NB4 (cell line): Measurements from ENCODE around the gene DHCR7.

Experiments
- DNase-seq: peaks from one replicate; pipeline ENCODE4 v3.0.0; 2010; ENCODE audit warnings: low read depth
- H3K4me3 ChIP-seq: one replicate; pipeline ENCODE4 v1.5.1; 2011; ENCODE audit warnings: mild to moderate bottlenecking, low read depth, low read length, moderate library complexity
- MYC ChIP-seq: IDR thresholded peaks from 2 replicates; pipeline ENCODE4 v1.6.1; 2011; ENCODE audit warnings: low read depth, low read length
- POLR2A ChIP-seq: IDR thresholded peaks from 2 replicates; pipeline ENCODE4 v1.6.1; 2011; ENCODE audit warnings: mild to moderate bottlenecking; ENCODE audit not compliant: insufficient read length; ENCODE audit errors: extremely low read depth
- TF ChIP-seq, protein P1 (sequence below): IDR thresholded peaks from 2 replicates; pipeline ENCODE4 v1.6.1; 2011; ENCODE audit warnings: low read depth, low read length
- TF ChIP-seq, protein P2 (sequence below): IDR thresholded peaks from one replicate; pipeline ENCODE4 v1.5.1; 2012; ENCODE audit warnings: low read depth, low read length

Gene DHCR7

DNA sequence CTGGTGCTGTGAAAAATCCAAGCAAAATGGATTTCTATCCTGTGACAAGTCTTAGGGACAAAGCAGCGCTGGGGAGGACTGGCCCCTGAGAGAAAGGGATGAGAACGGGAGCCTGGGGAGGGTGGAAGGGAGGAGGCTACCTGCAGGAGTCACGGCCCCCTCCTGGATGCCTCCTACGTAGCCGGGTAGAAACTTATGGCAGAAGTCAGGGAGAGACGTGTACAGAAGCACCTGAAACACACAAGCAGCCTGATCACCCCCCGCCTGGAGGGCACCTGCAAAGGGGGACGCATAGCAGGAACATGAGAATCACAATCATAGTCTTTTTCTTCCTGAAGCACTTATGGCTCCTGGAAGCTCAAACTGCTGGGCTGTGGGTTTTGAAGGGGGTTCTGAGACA is 6.1 kb downstream of the DHCR7 start:
- no peak overlapping the region for H3K4me3 ChIP-seq
- TF ChIP-seq POLR2A (no peak), MYC (no peak)
- TF ChIP-seq, protein P1, sequence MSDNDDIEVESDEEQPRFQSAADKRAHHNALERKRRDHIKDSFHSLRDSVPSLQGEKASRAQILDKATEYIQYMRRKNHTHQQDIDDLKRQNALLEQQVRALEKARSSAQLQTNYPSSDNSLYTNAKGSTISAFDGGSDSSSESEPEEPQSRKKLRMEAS = no peak
- TF ChIP-seq, protein P2, sequence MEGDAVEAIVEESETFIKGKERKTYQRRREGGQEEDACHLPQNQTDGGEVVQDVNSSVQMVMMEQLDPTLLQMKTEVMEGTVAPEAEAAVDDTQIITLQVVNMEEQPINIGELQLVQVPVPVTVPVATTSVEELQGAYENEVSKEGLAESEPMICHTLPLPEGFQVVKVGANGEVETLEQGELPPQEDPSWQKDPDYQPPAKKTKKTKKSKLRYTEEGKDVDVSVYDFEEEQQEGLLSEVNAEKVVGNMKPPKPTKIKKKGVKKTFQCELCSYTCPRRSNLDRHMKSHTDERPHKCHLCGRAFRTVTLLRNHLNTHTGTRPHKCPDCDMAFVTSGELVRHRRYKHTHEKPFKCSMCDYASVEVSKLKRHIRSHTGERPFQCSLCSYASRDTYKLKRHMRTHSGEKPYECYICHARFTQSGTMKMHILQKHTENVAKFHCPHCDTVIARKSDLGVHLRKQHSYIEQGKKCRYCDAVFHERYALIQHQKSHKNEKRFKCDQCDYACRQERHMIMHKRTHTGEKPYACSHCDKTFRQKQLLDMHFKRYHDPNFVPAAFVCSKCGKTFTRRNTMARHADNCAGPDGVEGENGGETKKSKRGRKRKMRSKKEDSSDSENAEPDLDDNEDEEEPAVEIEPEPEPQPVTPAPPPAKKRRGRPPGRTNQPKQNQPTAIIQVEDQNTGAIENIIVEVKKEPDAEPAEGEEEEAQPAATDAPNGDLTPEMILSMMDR = no peak
- DNase-seq = no peak

DNA sequence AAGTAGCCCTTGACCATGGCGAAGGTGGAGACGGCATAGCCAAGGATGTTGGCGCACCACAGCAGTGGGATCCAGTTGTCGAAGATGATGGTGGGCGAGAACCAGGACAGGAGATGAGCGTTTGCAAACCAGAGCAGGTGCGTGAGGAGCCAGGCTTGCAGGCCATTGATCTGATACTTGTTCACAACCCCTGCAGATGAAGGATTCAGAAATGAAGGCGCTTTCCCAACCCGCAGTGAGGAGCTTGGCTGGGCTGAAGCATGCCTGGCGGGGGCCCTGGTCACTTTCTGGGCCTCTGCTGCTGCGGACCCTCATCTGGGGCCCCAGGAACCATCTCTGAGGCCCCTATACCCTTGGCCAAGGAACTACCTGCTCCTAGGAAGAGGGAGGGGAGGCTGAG is 6.9 kb downstream of the DHCR7 start:
- no peak for TF ChIP-seq MYC
- TF ChIP-seq POLR2A = no peak
- TF ChIP-seq, protein P1 = no peak
- H3K4me3 ChIP-seq = no peak overlapping the region
- DNase-seq = no peak

DNA sequence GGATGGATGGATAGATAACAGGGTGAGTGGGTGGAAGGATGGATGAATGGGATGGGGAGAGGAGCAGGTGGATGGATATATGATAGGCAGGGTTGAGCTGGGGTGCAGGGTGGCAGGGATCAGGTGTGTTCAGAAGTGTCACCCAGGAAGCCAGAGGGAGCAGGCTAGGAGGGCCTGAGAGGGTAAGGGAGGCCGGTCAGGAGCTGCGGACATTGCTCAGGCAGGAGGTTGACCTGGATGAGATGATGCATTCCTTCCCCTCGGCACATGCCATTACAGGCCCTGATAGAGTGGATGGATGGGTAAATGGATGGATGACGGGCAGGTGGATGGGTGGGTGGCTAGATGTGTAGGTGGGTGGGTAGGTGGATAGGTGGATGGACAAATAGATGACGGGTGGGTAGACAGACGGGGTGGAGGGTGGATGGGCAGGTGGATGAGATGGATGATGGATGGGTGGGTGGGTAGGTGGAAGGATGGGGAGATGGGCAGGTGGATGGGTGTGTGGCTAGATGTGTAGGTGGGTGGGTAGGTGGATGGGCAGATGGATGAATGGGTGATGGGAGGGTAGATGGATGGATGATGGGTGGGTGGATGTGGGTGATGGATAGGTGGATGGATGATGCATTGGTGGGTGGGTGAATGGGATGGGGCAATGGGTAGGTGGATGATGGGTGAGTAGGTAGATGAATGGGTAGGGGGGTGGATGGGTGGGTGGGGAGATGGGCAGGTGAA is 8.0 kb downstream of the DHCR7 start:
- TF ChIP-seq MYC (no peak), POLR2A (no peak)
- TF ChIP-seq, protein P2 = no peak
- TF ChIP-seq, protein P1 = no peak
- DNase-seq = no peak
- H3K4me3 ChIP-seq = no peak overlapping the region

DNA sequence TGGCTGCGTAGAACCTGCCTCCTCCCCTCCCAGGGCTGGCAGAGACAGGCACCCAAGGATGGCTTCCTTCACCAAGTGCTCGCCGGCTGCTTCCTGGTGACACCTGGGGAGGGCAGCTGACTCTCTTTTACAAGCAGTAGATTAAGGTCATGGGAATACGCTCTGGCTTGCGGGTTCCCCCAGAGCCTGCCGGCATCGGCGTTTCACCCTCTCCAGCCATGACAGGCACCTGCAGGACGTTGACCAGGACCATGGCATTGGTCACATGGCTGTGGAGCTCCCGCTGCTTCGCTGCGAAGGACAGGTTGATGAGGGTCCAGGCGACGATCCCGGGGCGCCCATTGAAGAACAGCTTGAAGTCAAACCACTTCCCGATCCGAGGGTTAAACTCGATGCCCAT is 9.5 kb downstream of the DHCR7 start:
- no peak overlapping the region for H3K4me3 ChIP-seq
- DNase-seq = no peak
- TF ChIP-seq MYC (no peak), POLR2A (no peak)
- TF ChIP-seq, protein P1 = no peak
- TF ChIP-seq, protein P2 = no peak

DNA sequence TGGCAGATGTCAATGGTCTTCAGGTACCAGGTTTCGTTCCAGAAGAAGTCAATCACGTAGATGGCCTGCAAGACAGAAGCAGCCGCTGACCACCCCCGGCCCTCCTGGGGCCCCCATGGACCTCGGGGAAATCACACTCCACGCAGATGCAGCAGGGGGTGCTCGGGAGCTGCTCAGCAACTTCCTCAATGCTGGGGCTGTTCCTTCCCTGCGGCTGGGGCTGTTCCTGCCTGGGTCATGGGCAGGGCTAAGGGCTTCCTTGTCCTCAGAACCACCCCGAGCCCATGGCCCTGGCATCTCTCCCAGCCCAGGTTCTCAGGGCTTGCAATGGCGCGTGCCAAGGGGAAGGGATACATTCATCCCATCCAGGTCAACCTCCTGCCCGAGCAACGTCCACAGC is 10.3 kb downstream of the DHCR7 start:
- no peak for DNase-seq
- H3K4me3 ChIP-seq = no peak overlapping the region
- no peak for TF ChIP-seq POLR2A
- TF ChIP-seq, protein P2 = no peak
- TF ChIP-seq MYC = no peak
- TF ChIP-seq, protein P1 = no peak

DNA sequence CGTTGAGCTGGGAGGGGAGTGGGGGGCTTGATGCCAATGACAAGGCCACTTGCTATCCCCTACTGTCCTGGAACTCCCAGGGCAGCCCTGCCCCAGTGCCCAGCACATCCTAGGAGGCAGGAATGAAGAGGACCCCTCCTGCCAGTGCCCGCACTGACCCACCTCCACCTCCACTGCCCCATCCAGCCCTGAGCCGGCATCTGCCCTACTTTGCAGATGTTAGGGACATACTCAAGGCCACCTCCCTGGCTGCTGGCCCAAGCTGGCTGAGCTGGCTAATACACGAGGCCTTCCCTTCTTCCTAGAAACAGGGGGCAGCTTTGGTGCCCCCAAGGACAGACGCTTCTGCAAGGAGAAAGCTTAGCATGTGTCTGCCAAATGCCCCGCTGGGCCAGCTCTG is 10.8 kb downstream of the DHCR7 start:
- DNase-seq = no peak
- no peak overlapping the region for H3K4me3 ChIP-seq
- TF ChIP-seq MYC (no peak), POLR2A (no peak)
- TF ChIP-seq, protein P1 = no peak
- TF ChIP-seq, protein P2 = no peak
